ENCODE results near the gene ITPK1. TPM values are rescaled to one million over a fixed set of nuclear protein-coding genes. Genes with fewer than 3 reads are reported as not detected.

The ITPK1 gene
- polyA plus RNA-seq, 2 of the 4 experiments (the other 2 are of a cell fraction), result 46.2 to 47.0 TPM

DNA sequence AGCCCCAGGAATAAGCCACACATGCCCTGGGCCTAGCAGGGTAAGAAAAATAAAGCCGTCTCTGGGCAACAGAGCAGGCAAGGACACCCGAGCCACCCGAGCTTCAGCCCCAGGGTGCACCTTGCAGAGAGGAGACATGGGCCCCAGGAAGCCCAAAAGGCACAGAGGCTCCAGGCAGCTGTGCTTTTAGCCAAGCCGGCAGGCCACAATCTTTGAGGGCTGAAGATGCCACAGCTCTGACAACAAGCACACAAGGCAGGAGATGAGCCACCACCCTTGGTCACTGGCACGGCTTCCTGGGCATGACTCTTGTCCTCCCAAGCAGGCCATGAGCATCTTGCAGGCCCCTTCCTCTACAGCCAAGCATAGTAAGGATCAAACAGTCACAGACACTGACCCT, 86.3 kb downstream of the ITPK1 start:
- peaks cover 53% of the 10 kb centered on the region for H3K4me1 ChIP-seq
- ATAC-seq (no peak), DNase-seq (ENCODE audit: low read depth in 1 of 2, low spot score in 1 of 2) (no peak), FAIRE-seq (no peak)
- WGBS (ENCODE audit: missing lambda C conversion rate), result 90% methylated on average over 5 of the region's 5 CpGs
- TF ChIP-seq ELK1 (IDR thresholded peaks at IDR 0.05; ENCODE audit: low read depth, low read length), result no peak
- TF ChIP-seq KDM1A (IDR thresholded peaks at IDR 0.05; ENCODE audit: low read depth), result no peak
- TF ChIP-seq CHD4 (IDR thresholded peaks at IDR 0.05; ENCODE audit: borderline replicate concordance), result no peak
- no peak for TF ChIP-seq ZFP36 (IDR thresholded peaks at IDR 0.05; ENCODE audit: borderline replicate concordance, partially characterized antibody)
- no peak for TF ChIP-seq TFCP2L1 (CRISPR knock-in tag; IDR thresholded peaks at IDR 0.05)
- POLR2A ChIA-PET, result no interaction called here
- no peak overlapping the region for H3K4me3 ChIP-seq
- H3K4me2 ChIP-seq, result no peak overlapping the region
- CTCF ChIA-PET, result no interaction called here
- H3K27ac ChIP-seq, result peak overlapping the region in 1 of 2 experiments; percentile 89; a peak in 3 of 6 replicates
- H3K9me3 ChIP-seq, result no peaks in the 10 kb centered on the region

- no peak for DNase-seq (ENCODE audit: low read depth in 1 of 2, low spot score in 1 of 2)
- no peak for FAIRE-seq
- no peak for ATAC-seq
- POLR2A ChIA-PET, result no interaction called here
- peaks cover 46% of the 10 kb centered on the region for H3K4me1 ChIP-seq
- H3K4me3 ChIP-seq, result no peak overlapping the region
- H3K4me2 ChIP-seq, result no peak overlapping the region
- CTCF ChIA-PET, result no interaction called here
- no peak for TF ChIP-seq FOSB (CRISPR knock-in tag; IDR thresholded peaks at IDR 0.05)
- TF ChIP-seq ATOH8 (CRISPR knock-in tag; IDR thresholded peaks at IDR 0.05; ENCODE audit: low read depth), result no peak
- no peak for TF ChIP-seq MAX (IDR thresholded peaks at IDR 0.05)
- no peak for TF ChIP-seq CEBPB (IDR thresholded peaks at IDR 0.05)
- no peak for TF ChIP-seq HOXB5 (CRISPR knock-in tag; IDR thresholded peaks at IDR 0.05)
- TF ChIP-seq CBX8 (IDR thresholded peaks at IDR 0.05), result no peak
- no peak for TF ChIP-seq GATA3 (IDR thresholded peaks at IDR 0.05; ENCODE audit: borderline replicate concordance)
- TF ChIP-seq NFE2L2 (conservative IDR thresholded peaks at IDR 0.05; ENCODE audit: low read length), result no peak
- no peak for TF ChIP-seq E2F6 (IDR thresholded peaks at IDR 0.05; ENCODE audit: borderline replicate concordance, low read depth)
- TF ChIP-seq, protein P1, sequence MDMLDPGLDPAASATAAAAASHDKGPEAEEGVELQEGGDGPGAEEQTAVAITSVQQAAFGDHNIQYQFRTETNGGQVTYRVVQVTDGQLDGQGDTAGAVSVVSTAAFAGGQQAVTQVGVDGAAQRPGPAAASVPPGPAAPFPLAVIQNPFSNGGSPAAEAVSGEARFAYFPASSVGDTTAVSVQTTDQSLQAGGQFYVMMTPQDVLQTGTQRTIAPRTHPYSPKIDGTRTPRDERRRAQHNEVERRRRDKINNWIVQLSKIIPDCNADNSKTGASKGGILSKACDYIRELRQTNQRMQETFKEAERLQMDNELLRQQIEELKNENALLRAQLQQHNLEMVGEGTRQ (IDR thresholded peaks at IDR 0.05), result no peak
- no peak for TF ChIP-seq CBX2 (IDR thresholded peaks at IDR 0.05; ENCODE audit: borderline replicate concordance, low read depth)
- no peak for TF ChIP-seq CHD2 (IDR thresholded peaks at IDR 0.05; ENCODE audit: low read length, partially characterized antibody)
- TF ChIP-seq KDM1A (IDR thresholded peaks at IDR 0.05; ENCODE audit: low read depth), result no peak
- no peak for TF ChIP-seq HOXB13 (CRISPR knock-in tag; IDR thresholded peaks at IDR 0.05; ENCODE audit: low read depth)
- TF ChIP-seq HOXA7 (CRISPR knock-in tag; IDR thresholded peaks at IDR 0.05), result no peak
- TF ChIP-seq BHLHE40 (IDR thresholded peaks at IDR 0.05; ENCODE audit: low read depth, low read length), result no peak
- no peak for TF ChIP-seq TP53 (CRISPR knock-in tag; IDR thresholded peaks at IDR 0.05)
- no peak for TF ChIP-seq RNF2 (IDR thresholded peaks at IDR 0.05; ENCODE audit: borderline replicate concordance, low read depth)
- H3K9me3 ChIP-seq, result no peaks in the 10 kb centered on the region
- 96% methylated on average over 9 of the region's 9 CpGs for WGBS (ENCODE audit: missing lambda C conversion rate)
- H3K27ac ChIP-seq, result no peak overlapping the region
These were observed 87.0 kb downstream of the ITPK1 start for GRCh38 chr14:93028724-93029076.
